NCI-H345 treated with DMSO at 0.1 percent for 48 hours (cell line): ENCODE measurements around the gene SOX5.
"Not testable (repeated sequence)": the region's sequence is repeated elsewhere in the genome, so short reads cannot be mapped to it uniquely, and the experiment has no call there.

Experiments
- DNase-seq: peaks from one replicate; lab custom pipeline; 2025; ENCODE audit not compliant: unreplicated experiment; lab: John Stamatoyannopoulos, UW

SOX5 gene

GRCh38 chr12:23760495-23760894, 189.0 kb downstream of the SOX5 start:
- DNase-seq: peak; percentile 84

- no peak for DNase-seq
Observed at GRCh38 chr12:23758608-23759007, 190.9 kb downstream of the SOX5 start.

DNA sequence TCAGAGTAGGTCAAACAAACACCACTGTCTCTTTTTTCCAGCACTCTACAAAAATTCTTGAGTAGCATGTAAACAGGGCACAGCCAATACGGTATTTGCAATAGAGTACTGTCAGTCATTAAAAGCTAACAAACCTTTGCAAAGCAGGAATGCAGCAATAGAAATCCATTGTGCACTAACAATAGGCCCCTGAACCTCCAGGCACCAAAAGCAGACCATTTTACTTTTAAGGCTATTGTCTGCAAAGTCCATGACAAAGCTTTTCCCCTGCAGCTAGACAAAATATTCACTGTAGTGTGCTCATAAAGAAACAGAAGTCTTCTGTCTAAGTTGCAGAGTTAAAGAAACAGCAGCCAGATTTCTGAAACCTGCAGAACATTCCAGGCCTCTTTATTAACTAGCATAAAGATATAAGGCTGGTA, 191.9 kb downstream of the SOX5 start:
- DNase-seq: peak; percentile 81

DNA sequence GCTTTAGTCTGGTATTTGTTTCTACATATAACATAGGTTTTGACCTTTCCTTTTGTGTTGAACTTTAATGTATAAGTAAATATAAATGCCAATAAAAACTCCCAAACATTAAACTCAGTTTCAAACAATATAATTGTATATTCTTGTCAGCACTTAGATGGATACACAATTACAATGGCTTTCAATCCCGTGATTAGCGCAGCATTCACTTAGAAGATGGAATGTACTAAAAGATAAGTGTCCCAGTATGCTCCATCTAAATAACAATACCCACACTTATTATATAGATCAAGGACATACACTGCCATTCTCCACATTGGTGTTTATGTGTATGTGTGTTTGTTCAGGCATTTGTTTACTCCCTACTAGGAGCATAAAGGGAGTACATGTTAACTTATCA, 193.1 kb downstream of the SOX5 start:
- no peak for DNase-seq

GRCh38 chr12:23753628-23754365, 195.7 kb downstream of the SOX5 start:
- no peak for DNase-seq

DNA sequence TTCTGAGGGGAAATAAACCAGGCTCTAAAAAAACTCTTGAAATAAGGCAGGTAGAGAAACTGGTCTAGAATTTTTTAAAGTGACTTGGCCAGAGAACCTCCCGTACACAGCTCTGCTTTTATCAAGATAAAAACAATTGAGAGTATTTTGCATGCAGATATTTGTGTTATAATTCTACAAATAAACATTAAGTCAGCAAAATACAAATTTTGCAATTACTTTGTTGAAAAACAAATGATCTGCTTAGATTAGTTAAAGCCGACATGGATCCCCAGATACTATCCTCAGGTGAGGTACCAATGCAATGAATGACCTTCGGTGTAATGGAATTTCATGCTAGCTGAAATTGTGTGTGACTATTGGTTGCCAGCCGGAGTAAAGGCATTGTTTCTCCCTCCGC, 197.2 kb downstream of the SOX5 start:
- no peak for DNase-seq

DNA sequence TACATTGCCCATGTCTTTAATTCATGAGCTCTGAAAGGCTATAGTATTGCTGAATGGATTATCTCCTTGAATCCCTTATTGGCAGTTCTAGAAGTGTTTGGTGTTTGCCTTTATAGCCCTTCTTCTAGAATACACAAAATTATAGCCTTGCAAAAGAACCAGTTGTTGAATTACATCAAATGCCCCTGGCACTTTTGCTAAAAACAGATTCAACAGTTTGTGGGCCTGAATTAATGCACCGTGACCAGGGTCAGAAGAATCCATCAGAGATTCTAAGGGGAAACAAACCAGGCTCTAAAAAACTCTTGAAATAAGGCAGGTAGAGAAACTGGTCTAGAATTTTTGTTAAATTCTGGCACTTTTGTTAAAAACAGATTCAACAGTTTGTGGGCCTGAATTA, 197.8 kb downstream of the SOX5 start:
- DNase-seq: no peak

DNA sequence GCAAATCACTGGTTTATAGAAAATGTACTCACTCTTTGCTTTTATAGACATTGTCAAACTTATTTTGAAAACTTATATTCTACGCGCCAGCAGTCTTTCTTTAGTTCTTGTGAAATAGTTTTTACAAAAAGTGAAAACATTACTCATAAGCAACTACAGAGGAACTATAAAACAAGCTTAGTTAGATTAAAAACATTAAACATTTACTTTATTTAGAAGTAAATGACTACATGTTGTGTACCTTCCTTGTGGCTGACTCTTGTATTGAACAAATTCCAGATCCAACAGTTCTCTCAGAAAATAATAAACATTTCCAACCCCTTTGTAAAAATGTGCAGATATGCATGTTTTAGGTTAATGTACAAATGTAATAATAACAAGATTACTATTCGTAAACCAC, 198.5 kb downstream of the SOX5 start:
- no peak for DNase-seq

GRCh38 chr12:23744696-23745095, 204.8 kb downstream of the SOX5 start:
- no peak for DNase-seq

GRCh38 chr12:23742574-23742973, 206.9 kb downstream of the SOX5 start:
- DNase-seq: no peak

DNA sequence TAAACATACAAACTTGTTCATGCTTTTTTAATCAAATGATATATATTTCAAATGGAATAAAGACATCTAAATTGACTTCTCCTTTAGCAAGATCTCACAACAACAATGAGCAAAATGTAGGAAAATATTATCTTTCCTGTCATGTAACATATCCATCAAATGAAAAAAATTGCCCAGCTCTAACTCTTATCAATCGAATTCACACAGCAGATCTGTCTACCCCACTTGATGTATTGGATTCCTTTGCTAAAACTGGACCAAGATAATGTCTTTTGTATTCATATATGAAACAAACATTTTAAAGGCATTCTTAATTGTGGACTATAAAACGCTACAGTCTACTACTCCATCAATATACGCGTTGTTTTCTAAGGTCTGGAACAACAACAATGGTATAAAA, 218.0 kb downstream of the SOX5 start:
- DNase-seq: no peak

DNA sequence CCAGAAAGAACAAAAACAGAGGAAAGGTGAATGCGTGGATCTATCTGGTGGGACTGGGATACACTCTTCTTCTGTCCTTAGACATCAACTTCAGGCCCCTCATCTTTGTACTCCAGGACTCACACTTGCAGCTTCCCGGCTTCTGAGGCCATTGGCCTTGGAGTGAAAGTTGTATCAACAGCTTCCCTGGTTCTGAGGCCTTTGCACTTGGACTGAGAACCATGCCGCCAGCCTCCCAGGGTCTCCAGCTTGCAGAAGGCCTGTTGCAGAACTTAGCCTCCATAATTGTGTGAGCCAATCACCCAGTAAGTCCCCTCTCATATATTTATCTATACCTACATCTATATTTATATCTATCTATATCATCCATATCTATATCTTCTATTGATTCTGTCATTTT, 218.4 kb downstream of the SOX5 start:
- no peak for DNase-seq

- DNase-seq: no peak
Observed at GRCh38 chr12:23729359-23729758, 220.1 kb downstream of the SOX5 start.

DNA sequence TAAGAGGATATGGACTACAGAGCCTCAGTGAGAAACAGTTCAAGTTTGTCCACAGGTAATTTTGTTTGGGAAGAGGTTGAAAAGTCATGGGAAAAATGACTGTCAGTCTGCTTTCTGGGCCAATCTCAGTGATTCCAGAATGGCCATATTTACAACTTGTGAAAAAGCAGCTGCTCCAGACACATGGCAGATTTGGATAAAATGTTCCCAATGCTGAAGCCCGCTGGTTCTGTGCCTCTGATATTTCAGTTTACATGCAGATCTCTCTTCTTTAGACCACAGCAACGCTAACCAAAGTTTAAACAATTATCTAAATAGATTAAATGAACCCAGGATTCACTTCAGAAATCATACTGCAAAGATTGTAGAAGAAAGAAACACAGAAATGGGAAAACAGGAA, 222.8 kb downstream of the SOX5 start:
- no peak for DNase-seq

GRCh38 chr12:23722655-23723054, 226.8 kb downstream of the SOX5 start:
- no peak for DNase-seq

GRCh38 chr12:23721268-23721667, 228.2 kb downstream of the SOX5 start:
- no peak for DNase-seq

GRCh38 chr12:23719493-23719892, 230.0 kb downstream of the SOX5 start:
- DNase-seq: no peak

- not testable (repeated sequence) for DNase-seq
Observed at GRCh38 chr12:23710361-23710760, 239.1 kb downstream of the SOX5 start.

DNA sequence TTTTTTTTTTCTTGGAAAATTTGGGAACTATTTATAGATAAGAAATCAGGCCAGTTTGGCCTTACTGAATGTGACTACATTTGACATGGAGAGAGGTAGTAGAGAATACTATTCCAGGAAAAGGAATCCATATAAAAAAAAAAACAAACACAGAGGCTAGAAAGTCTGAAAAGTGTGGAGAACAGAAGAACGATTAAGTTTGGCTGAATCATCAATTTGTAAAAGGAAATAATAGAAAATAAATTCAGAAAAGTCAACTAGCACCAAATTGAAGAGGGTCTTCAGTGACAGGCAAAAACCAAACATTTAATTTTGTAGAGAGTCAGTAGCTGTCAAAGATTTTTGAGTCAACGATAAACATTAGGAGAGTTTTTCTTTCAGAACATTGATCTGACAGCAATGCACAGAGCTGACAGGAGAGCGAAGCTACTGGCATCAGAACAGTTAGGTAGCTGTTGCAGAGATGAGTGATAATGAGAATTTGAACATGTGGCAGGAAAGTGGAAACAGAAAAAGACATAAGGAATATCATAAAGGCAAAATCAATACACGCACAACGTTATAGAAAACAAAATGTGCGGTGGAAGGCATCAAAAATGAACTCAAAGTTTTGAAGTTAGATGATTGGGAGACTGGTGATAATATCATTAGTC, 241.2 kb downstream of the SOX5 start:
- DNase-seq: no peak

DNA sequence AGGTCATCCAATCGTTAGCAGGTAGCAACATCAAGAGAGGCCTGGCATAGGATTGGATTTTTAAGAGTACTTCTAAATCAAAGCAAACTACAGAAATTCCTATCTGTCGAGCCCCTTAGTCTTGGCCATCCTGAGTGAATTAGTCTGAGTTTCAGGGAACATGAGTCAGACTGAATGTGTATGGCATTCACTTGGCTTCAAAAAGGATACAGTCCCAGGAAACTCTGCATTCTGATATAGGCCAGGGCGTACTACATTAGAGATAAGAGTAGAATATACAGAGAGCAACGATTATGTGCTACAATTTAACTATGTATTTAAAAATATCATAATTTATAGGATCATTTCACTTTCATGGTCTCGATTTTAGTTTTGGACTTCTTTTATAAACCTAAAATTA, 242.2 kb downstream of the SOX5 start:
- no peak for DNase-seq

- no peak for DNase-seq
Observed at GRCh38 chr12:23704992-23705943, 244.2 kb downstream of the SOX5 start.

GRCh38 chr12:23703051-23703450, 246.4 kb downstream of the SOX5 start:
- DNase-seq: no peak
